Measurements from ENCODE around the gene ABHD6. TPM values are rescaled to one million over a fixed set of nuclear protein-coding genes. Genes with fewer than 3 reads are reported as not detected.
A peak's percentile ranks its signal among the peaks of the same experiment; 100 is the strongest.

Gene ABHD6
- total and polyA plus RNA-seq, 8 donors, result 0.69 to 5.5 (median 2.0) TPM

DNA sequence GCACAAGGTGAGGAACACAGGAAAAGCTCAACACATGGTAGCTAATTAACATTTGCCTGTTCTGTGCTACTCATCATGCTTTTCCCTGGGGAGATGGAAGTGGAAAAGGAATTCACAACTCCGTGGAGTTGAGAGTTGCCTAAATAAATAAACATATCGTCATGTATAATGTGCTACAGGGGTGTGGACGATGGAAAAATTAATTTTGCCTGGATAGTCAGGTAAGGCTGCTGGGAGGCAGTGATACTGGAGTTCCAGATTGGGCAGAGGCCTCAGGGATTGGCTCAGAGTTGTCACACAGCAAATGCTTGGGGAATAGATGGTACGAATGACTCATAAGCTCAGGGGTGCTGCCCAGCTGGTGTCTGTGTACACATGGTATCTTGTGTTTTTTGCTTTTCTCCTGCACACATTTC lies 3.1 kb upstream of the ABHD6 start:
- intact Hi-C loops (cut with DNase I), result no loop called here
- TF ChIP-seq, protein P1, sequence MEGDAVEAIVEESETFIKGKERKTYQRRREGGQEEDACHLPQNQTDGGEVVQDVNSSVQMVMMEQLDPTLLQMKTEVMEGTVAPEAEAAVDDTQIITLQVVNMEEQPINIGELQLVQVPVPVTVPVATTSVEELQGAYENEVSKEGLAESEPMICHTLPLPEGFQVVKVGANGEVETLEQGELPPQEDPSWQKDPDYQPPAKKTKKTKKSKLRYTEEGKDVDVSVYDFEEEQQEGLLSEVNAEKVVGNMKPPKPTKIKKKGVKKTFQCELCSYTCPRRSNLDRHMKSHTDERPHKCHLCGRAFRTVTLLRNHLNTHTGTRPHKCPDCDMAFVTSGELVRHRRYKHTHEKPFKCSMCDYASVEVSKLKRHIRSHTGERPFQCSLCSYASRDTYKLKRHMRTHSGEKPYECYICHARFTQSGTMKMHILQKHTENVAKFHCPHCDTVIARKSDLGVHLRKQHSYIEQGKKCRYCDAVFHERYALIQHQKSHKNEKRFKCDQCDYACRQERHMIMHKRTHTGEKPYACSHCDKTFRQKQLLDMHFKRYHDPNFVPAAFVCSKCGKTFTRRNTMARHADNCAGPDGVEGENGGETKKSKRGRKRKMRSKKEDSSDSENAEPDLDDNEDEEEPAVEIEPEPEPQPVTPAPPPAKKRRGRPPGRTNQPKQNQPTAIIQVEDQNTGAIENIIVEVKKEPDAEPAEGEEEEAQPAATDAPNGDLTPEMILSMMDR (IDR thresholded peaks at IDR 0.05), result no peak
- Histone ChIP-seq H3K27ac (peak overlapping the region in 1 of 4 donors; percentile 50), H3K9me3 (no peaks in the 10 kb centered on the region), H3K36me3 (no peaks in the 10 kb centered on the region), H3K4me3 (no peak overlapping the region), H3K27me3 (no peaks in the 10 kb centered on the region), H3K4me1 (peaks cover 0 to 5% (median 0%) of the 10 kb centered on the region in 3 donors)
- DNase-seq (no peak), FAIRE-seq (no peak), ATAC-seq (no peak)
- WGBS, 2 donors, result 47 to 48% methylated on average over 4 of the region's 4 CpGs

DNA sequence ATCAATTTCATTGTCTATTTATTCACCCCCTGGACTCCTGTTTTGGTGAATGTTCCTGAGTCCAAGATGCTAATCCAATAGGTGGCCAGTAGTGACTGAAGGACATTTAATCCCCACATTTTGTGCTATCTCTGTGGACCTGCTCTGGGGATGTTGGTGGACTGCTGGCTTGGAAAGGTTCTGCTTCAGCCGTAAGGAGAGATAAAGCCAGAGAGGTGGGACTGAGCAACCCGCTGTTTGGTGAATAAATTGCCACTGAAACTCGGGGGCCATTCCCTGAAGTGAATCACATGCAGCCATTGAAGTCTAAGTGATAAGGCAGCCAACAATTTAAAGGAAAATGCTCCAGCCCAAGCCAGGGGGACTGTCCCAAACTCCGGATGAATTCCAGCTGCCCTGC lies 1.6 kb upstream of the ABHD6 start:
- intact Hi-C loops (cut with DNase I), result no loop called here
- TF ChIP-seq, protein P1 (IDR thresholded peaks at IDR 0.05), result no peak
- no peak for FAIRE-seq

DNA sequence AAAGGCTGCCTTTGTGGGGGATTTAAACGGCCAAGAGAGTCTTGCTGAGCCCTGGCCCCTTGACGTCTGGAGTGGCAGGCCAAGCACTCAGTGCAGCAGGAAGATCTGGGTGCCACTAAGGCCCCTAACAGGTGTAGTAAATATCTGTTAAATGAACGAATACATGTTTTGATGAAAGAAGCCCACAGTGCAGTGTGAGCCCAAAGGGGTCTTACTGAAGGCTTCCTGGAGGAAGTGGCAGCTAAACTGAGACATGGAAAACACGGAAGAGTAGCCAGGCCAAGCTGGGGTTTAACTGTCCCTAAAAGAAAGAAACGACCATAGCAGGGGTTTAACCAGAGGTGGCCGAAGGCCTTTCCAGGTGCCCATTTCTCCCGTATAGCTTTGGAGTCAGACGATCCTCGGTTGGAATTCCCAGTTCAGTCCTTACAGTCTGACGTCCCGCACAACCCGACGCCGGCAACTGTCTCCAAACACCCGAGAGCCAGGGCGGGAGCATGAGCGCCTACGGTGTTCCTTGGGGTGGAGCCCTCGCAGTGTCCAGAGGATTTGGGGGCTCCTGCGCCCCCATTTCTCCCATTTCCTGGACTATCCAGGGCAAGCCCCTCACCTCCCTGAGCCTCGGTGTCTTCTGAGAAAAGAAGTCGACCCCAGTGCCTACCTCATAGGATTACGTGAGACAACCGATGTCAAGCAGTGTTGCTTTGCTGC lies 910 bp upstream of the ABHD6 start:
- DNase-seq (peak in 1 of 6 donors; percentile 57), ATAC-seq (peak in 2 of 4 donors; percentile 0 to 2), FAIRE-seq (no peak)
- TF ChIP-seq, protein P1 (IDR thresholded peaks at IDR 0.05), result no peak
- no peaks in the 10 kb centered on the region for H3K36me3 ChIP-seq
- no peaks in the 10 kb centered on the region for H3K27me3 ChIP-seq
- 19 to 23% methylated on average over 24 of the region's 24 CpGs for WGBS, 2 donors
- intact Hi-C loops (cut with DNase I), result no loop called here
- H3K27ac ChIP-seq, result peak overlapping the region in 2 of 4 donors; percentile 25 to 59
- H3K4me3 ChIP-seq, result peak overlapping the region; percentile 70 to 92 (median 84)
- H3K9me3 ChIP-seq, result no peaks in the 10 kb centered on the region
- peaks cover 0 to 5% (median 0%) of the 10 kb centered on the region in 3 donors for H3K4me1 ChIP-seq

More for the DNA sequence above, 1.6 kb upstream of the ABHD6 start:
- H3K4me1 ChIP-seq, result peaks cover 0 to 5% (median 0%) of the 10 kb centered on the region in 3 donors
- H3K27me3 ChIP-seq, result no peaks in the 10 kb centered on the region
- no peaks in the 10 kb centered on the region for H3K9me3 ChIP-seq
- no peaks in the 10 kb centered on the region for H3K36me3 ChIP-seq
- H3K27ac ChIP-seq, result peak overlapping the region in 2 of 4 donors; percentile 25 to 59
- DNase-seq (no peak), ATAC-seq (no peak)
- WGBS, 2 donors, result 58 to 60% methylated on average over 4 of the region's 4 CpGs
- H3K4me3 ChIP-seq, result no peak overlapping the region

DNA sequence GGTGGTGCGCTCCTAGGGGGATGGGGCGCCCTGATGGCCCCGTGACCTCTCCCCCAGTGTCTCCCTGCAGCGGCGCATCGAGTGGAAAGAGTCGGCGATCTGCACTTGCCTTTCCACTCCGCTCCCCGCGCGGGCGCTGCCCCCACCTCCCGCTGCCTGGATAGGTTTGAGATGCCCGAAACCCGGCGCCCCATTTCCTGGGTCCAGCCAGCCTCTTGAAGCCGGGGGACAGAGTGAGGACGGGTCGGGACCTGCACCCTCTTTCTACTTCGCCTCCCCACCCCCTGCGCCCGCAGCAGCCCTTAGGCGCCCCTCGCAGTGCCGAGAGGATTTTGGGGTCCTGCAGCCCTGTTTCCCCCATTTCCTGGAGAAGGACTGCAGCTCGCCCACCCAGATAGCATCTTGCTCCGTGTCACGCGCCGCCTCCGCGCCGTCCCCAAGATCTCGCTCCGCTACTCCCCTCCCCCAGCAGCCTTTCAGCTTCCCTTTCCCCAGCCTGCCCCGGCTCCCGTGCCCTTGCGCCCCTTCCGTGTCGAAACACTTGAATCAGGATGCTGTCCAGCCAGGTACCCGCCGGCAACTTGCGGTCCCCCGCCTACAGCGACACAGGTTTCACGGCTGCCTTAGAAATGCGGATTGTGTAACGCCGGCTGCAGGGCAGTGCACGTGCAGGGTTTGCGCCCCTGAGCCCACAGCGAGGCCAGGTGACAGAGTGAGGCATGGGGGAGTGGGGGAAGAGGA lies 519 bp downstream of the ABHD6 start:
- H3K4me1 ChIP-seq, result peaks cover 0 to 5% (median 0%) of the 10 kb centered on the region in 3 donors
- peak overlapping the region; percentile 70 to 92 (median 84) for H3K4me3 ChIP-seq
- no peaks in the 10 kb centered on the region for H3K27me3 ChIP-seq
- TF ChIP-seq, protein P1 (IDR thresholded peaks at IDR 0.05), result no peak
- WGBS, 2 donors, result 0 to 1% methylated on average over 45 to 53 of the region's 53 CpGs
- H3K36me3 ChIP-seq, result no peaks in the 10 kb centered on the region
- no peak for FAIRE-seq
- intact Hi-C loops (cut with DNase I), result no loop called here
- peak overlapping the region in 2 of 4 donors; percentile 59 to 70 for H3K27ac ChIP-seq
- no peaks in the 10 kb centered on the region for H3K9me3 ChIP-seq
- peak; percentile 35 to 85 (median 56) for DNase-seq
- peak; percentile 57 to 72 (median 64) for ATAC-seq
